Neural crest cell (in vitro differentiated cells): Measurements from ENCODE around the gene FKBP1A. TPM values are rescaled to one million over a fixed set of nuclear protein-coding genes. Genes with fewer than 3 reads are reported as not detected.

Experiments
- DNase-seq: peaks from one replicate; pipeline ENCODE4 v3.0.0; 2021; ENCODE audit warnings: low read depth, mixed read lengths, low spot score
- H3K27ac Mint-ChIP-seq: one replicate; pipeline ENCODE4 v1.8.0; 2021; ENCODE audit warnings: mild to moderate bottlenecking, mixed read lengths; ENCODE audit not compliant: unreplicated experiment
- H3K27me3 Mint-ChIP-seq: 2 replicates; pipeline ENCODE4 v1.8.0; 2021; ENCODE audit warnings: low read depth, mild to moderate bottlenecking, mixed read lengths
- H3K36me3 Mint-ChIP-seq: 2 replicates; pipeline ENCODE4 v1.8.0; 2021; ENCODE audit warnings: low read depth, mild to moderate bottlenecking, mixed read lengths
- H3K4me1 Mint-ChIP-seq: 2 replicates; pipeline ENCODE4 v1.8.0; 2021; ENCODE audit warnings: mixed read lengths
- H3K4me3 Mint-ChIP-seq: one replicate; pipeline ENCODE4 v1.8.0; 2021; ENCODE audit warnings: mild to moderate bottlenecking, mixed read lengths
- H3K9me3 Mint-ChIP-seq: 2 replicates; pipeline ENCODE4 v1.8.0; 2021; ENCODE audit warnings: mixed read lengths
- CTCF ChIP-seq: fragments of 200-600 bp; sonication (generic); conservative IDR thresholded peaks from 2 replicates; pipeline ENCODE4 v1.5.0; 2021; ENCODE audit warnings: antibody characterized with exemption, mild to moderate bottlenecking
- total RNA-seq: library from RNA; stranded (reverse); gene quantifications from 2 replicates; pipeline ENCODE4 v1.2.1, GENCODE V29; 2021

Gene FKBP1A
- total RNA-seq, 1 donor from 2014 or later = 176 TPM

DNA sequence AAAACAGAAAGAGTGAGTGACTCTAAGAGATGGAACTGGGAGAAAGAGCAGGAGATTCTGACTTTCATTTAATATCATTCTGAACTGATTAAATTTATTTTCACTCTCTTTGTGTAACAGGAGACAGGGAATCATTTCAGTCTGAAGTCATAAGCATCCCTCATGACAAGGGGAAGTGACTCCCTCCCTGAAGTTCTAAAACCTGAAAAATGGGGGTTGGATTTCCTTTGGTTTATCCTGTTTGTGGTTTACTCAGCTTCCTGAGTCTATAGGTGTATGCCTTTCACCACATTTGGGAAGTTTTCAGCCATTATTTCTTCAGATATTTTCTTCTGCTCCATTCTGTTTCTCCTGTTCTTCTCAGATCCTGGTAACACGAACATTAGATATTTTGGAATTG is 3.4 kb upstream of the FKBP1A start:
- DNase-seq = no peak
- Mint-ChIP-seq H3K27ac (no peak overlapping the region), H3K36me3 (no peaks in the 10 kb centered on the region), H3K27me3 (peaks cover 81% of the 10 kb centered on the region), H3K4me3 (peak overlapping the region; percentile 19), H3K4me1 (peaks cover 19% of the 10 kb centered on the region), H3K9me3 (no peaks in the 10 kb centered on the region)
- TF ChIP-seq CTCF = no peak

DNA sequence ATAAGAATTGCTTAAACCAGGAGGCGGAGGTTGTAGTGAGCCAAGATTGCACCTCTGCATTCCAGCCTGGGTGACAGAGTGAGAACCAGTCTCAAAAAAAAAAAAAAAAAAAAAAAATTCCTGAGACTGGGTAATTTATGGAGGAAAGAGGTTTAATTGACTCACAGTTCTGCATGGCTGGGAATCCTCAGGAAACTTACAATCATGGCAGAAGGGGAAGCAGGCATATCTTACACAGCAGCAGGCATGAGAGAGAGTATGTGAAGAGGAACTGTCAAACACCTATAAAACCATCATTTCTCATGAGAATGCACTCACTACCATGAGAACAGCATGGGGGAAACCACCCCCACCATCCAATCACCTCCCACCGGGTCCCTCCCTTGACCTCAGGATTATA is 1.8 kb upstream of the FKBP1A start:
- no peak for TF ChIP-seq CTCF
- peaks cover 69% of the 10 kb centered on the region for H3K27me3 Mint-ChIP-seq
- DNase-seq = no peak
- H3K4me3 Mint-ChIP-seq = peak overlapping the region; percentile 72
- H3K4me1 Mint-ChIP-seq = peaks cover 34% of the 10 kb centered on the region
- no peaks in the 10 kb centered on the region for H3K36me3 Mint-ChIP-seq
- H3K9me3 Mint-ChIP-seq = no peaks in the 10 kb centered on the region
- no peak overlapping the region for H3K27ac Mint-ChIP-seq

DNA sequence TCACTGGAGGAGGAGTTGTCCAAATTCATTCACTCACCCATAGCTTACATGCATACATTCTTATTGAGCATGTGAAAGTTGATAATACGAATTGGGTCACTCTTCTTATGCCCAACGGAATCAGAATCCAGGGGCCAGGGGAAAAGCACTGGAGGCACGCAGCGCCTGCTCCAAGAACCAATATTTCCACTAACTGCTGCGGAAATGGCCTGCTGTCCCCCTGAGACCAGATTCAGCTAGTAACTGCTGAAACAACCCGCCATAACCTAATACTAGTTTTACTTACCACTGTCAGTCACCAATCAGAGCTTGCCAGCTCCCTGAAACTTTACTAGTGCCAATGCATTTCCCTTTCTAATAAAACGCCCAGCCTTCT is 641 bp upstream of the FKBP1A start:
- H3K27ac Mint-ChIP-seq = no peak overlapping the region
- H3K9me3 Mint-ChIP-seq = no peaks in the 10 kb centered on the region
- no peak for DNase-seq
- peaks cover 57% of the 10 kb centered on the region for H3K27me3 Mint-ChIP-seq
- H3K4me3 Mint-ChIP-seq = peak overlapping the region; percentile 94
- no peak for TF ChIP-seq CTCF
- H3K36me3 Mint-ChIP-seq = no peaks in the 10 kb centered on the region
- H3K4me1 Mint-ChIP-seq = peaks cover 42% of the 10 kb centered on the region

DNA sequence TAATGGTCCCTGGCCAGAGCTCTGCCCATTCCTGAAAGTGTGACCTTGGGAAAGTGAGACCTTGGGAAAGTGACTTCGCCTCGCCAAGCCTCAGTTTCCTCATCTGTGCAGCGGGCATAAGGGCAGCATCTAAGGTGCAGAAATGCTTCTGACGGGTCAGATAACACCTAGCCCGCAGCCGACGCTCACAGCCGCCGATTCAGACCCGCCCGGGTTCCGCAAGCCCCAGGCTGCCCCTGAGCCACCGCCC is 486 bp downstream of the FKBP1A start:
- Mint-ChIP-seq H3K4me1 (peaks cover 50% of the 10 kb centered on the region), H3K4me3 (peak overlapping the region; percentile 96), H3K9me3 (no peaks in the 10 kb centered on the region), H3K27ac (peak overlapping the region; percentile 37), H3K36me3 (no peaks in the 10 kb centered on the region), H3K27me3 (peaks cover 45% of the 10 kb centered on the region)
- no peak for TF ChIP-seq CTCF
- no peak for DNase-seq

DNA sequence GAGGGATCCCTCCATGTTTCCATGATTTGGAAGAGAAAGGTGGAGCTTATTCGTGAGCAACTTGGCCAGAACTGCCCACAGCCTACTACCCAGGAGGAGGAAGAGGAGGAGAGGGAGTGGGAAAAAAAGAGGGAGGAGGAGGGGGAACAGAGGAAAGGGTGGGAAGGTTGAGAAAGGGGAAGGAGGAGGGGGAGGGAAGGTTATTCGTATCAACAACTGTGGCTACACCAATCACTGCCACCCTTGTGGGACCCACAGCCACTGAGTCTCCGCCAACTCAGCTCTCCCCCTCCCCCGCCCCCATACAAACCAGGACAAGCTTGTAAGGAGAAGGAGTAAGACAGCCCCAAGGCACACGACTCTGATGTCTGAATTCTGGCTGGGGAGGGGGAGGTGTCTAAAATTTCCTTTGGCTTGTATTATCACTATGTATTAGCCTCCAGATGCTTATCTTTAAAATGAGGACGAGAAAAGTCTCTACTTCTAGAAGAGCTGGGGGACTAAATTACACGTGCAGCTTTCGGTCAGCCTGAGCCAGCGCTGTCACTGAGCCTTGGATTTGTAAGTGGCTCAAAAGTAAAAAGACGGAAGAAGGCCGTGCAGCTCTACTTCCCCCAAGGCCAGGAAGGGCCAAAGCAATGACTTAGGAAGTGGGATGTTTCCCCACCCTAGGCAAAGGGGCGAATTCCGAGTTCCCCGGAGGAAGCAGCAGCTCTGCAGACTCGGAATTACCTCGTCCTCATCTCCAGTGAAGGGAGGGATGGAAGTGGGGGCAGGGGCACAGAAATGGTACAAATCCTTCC is 1.0 kb downstream of the FKBP1A start:
- peak overlapping the region; percentile 37 for H3K27ac Mint-ChIP-seq
- peaks cover 50% of the 10 kb centered on the region for H3K4me1 Mint-ChIP-seq
- H3K4me3 Mint-ChIP-seq = peak overlapping the region; percentile 96
- H3K27me3 Mint-ChIP-seq = peaks cover 40% of the 10 kb centered on the region
- no peaks in the 10 kb centered on the region for H3K9me3 Mint-ChIP-seq
- H3K36me3 Mint-ChIP-seq = no peaks in the 10 kb centered on the region
- DNase-seq = no peak
- no peak for TF ChIP-seq CTCF
